SK-N-SH (cell line): Measurements from ENCODE around the gene NFX1. TPM values are rescaled to one million over a fixed set of nuclear protein-coding genes. Genes with fewer than 3 reads are reported as not detected.

Source experiments
- CTCF ChIA-PET: fragments of 300-600, 350-600 bp; formaldehyde crosslinking; extraction: SDS; loops from one replicate; lab custom pipeline; 2021; lab: Yijun Ruan, JAX
- POLR2A ChIA-PET: fragments of 350-600 bp; sonication (Branson Sonifier 250); formaldehyde crosslinking; extraction: SDS; loops from one replicate; lab custom pipeline; 2020; ENCODE audit warnings: antibody characterized with exemption, inconsistent platforms; lab: Yijun Ruan, JAX
- DNase-seq: peaks from one replicate; pipeline ENCODE4 v3.0.0; 2012
- H2AFZ ChIP-seq: fragments of 200-600 bp; sonication (generic); 2 replicates; pipeline ENCODE4 v1.8.1; 2016; ENCODE audit warnings: antibody characterized with exemption, mild to moderate bottlenecking, low read depth
- H3F3A ChIP-seq: fragments of 200-600 bp; sonication (generic); replicated peaks from 2 replicates; pipeline ENCODE3; 2016; ENCODE audit warnings: antibody characterized with exemption, mild to moderate bottlenecking; ENCODE audit not compliant: insufficient read depth
- H3K27ac ChIP-seq, 2 experiments: fragments of 200-500 bp in 1 of 2; fragments of 200-600 bp in 1 of 2; sonication (Bioruptor generic) in 1 of 2; sonication (generic), shearing (Covaris generic) in 1 of 2; 2 replicates each; pipeline versions ENCODE4 v1.5.1 to v1.6.1; 2014 to 2016; ENCODE audit warnings: low read depth in 2 of 2, inconsistent platforms in 1 of 2, low read length in 1 of 2, mild to moderate bottlenecking in 1 of 2, mixed read lengths in 1 of 2
- H3K27me3 ChIP-seq: fragments of 200-600 bp; sonication (generic), shearing (Covaris generic); 2 replicates; pipeline ENCODE4 v1.6.1; 2016; ENCODE audit warnings: mixed run types; ENCODE audit not compliant: insufficient read depth
- H3K36me3 ChIP-seq, 2 experiments: fragments of 200-500 bp in 1 of 2; fragments of 200-600 bp in 1 of 2; sonication (Bioruptor generic) in 1 of 2; sonication (generic) in 1 of 2; replicated peaks in 1 of 2; 2 replicates each; pipeline versions ENCODE3 to v1.5.1; 2014 to 2016; ENCODE audit warnings: low read length in 1 of 2, mild to moderate bottlenecking in 1 of 2; ENCODE audit not compliant: insufficient read depth in 2 of 2, control insufficient read depth in 1 of 2
- H3K4me1 ChIP-seq, 2 experiments: fragments of 200-500 bp in 1 of 2; fragments of 200-600 bp in 1 of 2; sonication (Bioruptor generic) in 1 of 2; sonication (generic), shearing (Covaris generic) in 1 of 2; 2 replicates each; pipeline versions ENCODE4 v1.5.1 to v1.6.1; 2014 to 2016; ENCODE audit warnings: low read depth in 1 of 2, low read length in 1 of 2, mixed run types in 1 of 2; ENCODE audit not compliant: insufficient read depth in 2 of 2, control insufficient read depth in 1 of 2
- H3K4me2 ChIP-seq: fragments of 200-600 bp; sonication (generic), shearing (Covaris generic); 2 replicates; pipeline ENCODE4 v1.6.1; 2017; ENCODE audit warnings: mixed run types
- H3K4me3 ChIP-seq, 2 experiments: fragments of 200-500 bp in 1 of 2; fragments of 200-600 bp in 1 of 2; sonication (Bioruptor generic) in 1 of 2; sonication (generic), shearing (Covaris generic) in 1 of 2; 2 replicates each; pipeline versions ENCODE4 v1.5.1 to v1.8.1; 2014 to 2016; ENCODE audit warnings: low read depth in 2 of 2, inconsistent platforms in 1 of 2, low read length in 1 of 2, mild to moderate bottlenecking in 1 of 2, mixed read lengths in 1 of 2, moderate library complexity in 1 of 2
- H3K79me2 ChIP-seq: fragments of 200-600 bp; sonication (generic); 2 replicates; pipeline ENCODE4 v1.8.1; 2017; ENCODE audit warnings: mild to moderate bottlenecking; ENCODE audit not compliant: insufficient read depth
- H3K9ac ChIP-seq: fragments of 200-600 bp; sonication (generic); 2 replicates; pipeline ENCODE4 v1.6.1; 2017; ENCODE audit warnings: mixed run types
- H3K9me2 ChIP-seq: fragments of 200-600 bp; sonication (generic); 2 replicates; pipeline ENCODE4 v1.6.1; 2017; ENCODE audit warnings: mixed run types
- H3K9me3 ChIP-seq: fragments of 200-600 bp; sonication (generic); 2 replicates; pipeline ENCODE4 v1.6.1; 2017; ENCODE audit warnings: mixed run types, mild to moderate bottlenecking, moderate library complexity
- H4K20me1 ChIP-seq: fragments of 200-600 bp; sonication (generic); 2 replicates; pipeline ENCODE4 v1.6.1; 2017; ENCODE audit warnings: mild to moderate bottlenecking, mixed run types; ENCODE audit not compliant: insufficient read depth
- CHD2 ChIP-seq: fragments of 150-350 bp; IDR thresholded peaks from 2 replicates; pipeline ENCODE4 v1.6.1; 2018; ENCODE audit warnings: low read length; ENCODE audit not compliant: partially characterized antibody
- CTCF ChIP-seq: fragments of 200-600 bp; sonication (generic); IDR thresholded peaks from 2 replicates; pipeline ENCODE4 v1.6.1; 2017; ENCODE audit warnings: antibody characterized with exemption, mild to moderate bottlenecking, moderate library complexity
- GATA2 ChIP-seq: sonication (generic); formaldehyde crosslinking; IDR thresholded peaks from 2 replicates; pipeline ENCODE4 v1.5.0; 2020; ENCODE audit warnings: mild to moderate bottlenecking, missing genetic modification reagents
- MEF2A ChIP-seq: IDR thresholded peaks from 2 replicates; pipeline ENCODE4 v1.4.0; 2012; ENCODE audit warnings: low read depth, borderline replicate concordance
- NFIC ChIP-seq: IDR thresholded peaks from 2 replicates; pipeline ENCODE4 v1.4.0; 2012; ENCODE audit warnings: borderline replicate concordance
- NRF1 ChIP-seq: IDR thresholded peaks from 2 replicates; pipeline ENCODE4 v1.6.1; 2012; ENCODE audit warnings: low read depth, mild to moderate bottlenecking, low read length
- REST ChIP-seq: IDR thresholded peaks from 2 replicates; pipeline ENCODE4 v1.6.1; 2012; ENCODE audit warnings: mild to moderate bottlenecking, low read depth, low read length, moderate library complexity
- TCF12 ChIP-seq: IDR thresholded peaks from 2 replicates; pipeline ENCODE4 v1.4.0; 2012
- TEAD4 ChIP-seq: IDR thresholded peaks from 2 replicates; pipeline ENCODE4 v1.4.0; 2012; ENCODE audit warnings: mild to moderate bottlenecking, borderline replicate concordance; ENCODE audit not compliant: insufficient read depth
- USF1 ChIP-seq: IDR thresholded peaks from 2 replicates; pipeline ENCODE4 v1.4.0; 2012; ENCODE audit warnings: low read depth, borderline replicate concordance
- USF2 ChIP-seq: fragments of 150-350 bp; IDR thresholded peaks from 2 replicates; pipeline ENCODE4 v1.6.1; 2017; ENCODE audit warnings: antibody characterized with exemption, low read length, low read depth, borderline replicate concordance
- YY1 ChIP-seq: IDR thresholded peaks from 2 replicates; pipeline ENCODE4 v1.4.0; 2012; ENCODE audit warnings: low read depth, mild to moderate bottlenecking
- WGBS: methylation state at CpG from one replicate; pipeline ENCODE4 v1.1.6; 2017; ENCODE audit warnings: low lambda C conversion rate; 5-methylcytosine and 5-hydroxymethylcytosine counted together
- polyA plus RNA-seq, 3 experiments: library from polyadenylated mRNA; depleted of rRNA; stranded (reverse); fragments of >200 nt; gene quantifications; 2 replicates each; pipeline ENCODE4 v1.2.3, GENCODE V29; 2012
- TF ChIP-seq, protein P1 (sequence below): fragments of 150-350 bp; IDR thresholded peaks from 2 replicates; pipeline ENCODE4 v1.6.1; 2016; ENCODE audit warnings: mild to moderate bottlenecking, low read depth, low read length
- TF ChIP-seq, protein P2 (sequence below): IDR thresholded peaks from 2 replicates; pipeline ENCODE4 v1.4.0; 2012; ENCODE audit warnings: low read depth, borderline replicate concordance

Gene NFX1
- polyA plus RNA-seq, 1 of the 3 experiments (the other 2 are of a cell fraction) = 19.6 TPM

GRCh38 chr9:33277484-33277883 lies 12.8 kb upstream of the NFX1 start:
- TF ChIP-seq TEAD4 = no peak
- no peak for TF ChIP-seq CTCF
- TF ChIP-seq, protein P1, sequence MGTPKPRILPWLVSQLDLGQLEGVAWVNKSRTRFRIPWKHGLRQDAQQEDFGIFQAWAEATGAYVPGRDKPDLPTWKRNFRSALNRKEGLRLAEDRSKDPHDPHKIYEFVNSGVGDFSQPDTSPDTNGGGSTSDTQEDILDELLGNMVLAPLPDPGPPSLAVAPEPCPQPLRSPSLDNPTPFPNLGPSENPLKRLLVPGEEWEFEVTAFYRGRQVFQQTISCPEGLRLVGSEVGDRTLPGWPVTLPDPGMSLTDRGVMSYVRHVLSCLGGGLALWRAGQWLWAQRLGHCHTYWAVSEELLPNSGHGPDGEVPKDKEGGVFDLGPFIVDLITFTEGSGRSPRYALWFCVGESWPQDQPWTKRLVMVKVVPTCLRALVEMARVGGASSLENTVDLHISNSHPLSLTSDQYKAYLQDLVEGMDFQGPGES = no peak
- TF ChIP-seq GATA2 (CRISPR knock-in tag) = no peak
- TF ChIP-seq, protein P2, sequence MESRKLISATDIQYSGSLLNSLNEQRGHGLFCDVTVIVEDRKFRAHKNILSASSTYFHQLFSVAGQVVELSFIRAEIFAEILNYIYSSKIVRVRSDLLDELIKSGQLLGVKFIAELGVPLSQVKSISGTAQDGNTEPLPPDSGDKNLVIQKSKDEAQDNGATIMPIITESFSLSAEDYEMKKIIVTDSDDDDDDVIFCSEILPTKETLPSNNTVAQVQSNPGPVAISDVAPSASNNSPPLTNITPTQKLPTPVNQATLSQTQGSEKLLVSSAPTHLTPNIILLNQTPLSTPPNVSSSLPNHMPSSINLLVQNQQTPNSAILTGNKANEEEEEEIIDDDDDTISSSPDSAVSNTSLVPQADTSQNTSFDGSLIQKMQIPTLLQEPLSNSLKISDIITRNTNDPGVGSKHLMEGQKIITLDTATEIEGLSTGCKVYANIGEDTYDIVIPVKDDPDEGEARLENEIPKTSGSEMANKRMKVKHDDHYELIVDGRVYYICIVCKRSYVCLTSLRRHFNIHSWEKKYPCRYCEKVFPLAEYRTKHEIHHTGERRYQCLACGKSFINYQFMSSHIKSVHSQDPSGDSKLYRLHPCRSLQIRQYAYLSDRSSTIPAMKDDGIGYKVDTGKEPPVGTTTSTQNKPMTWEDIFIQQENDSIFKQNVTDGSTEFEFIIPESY = no peak
- TF ChIP-seq CHD2 = no peak
- TF ChIP-seq TCF12 = no peak
- TF ChIP-seq MEF2A = no peak
- no peak for TF ChIP-seq NRF1
- TF ChIP-seq YY1 = no peak
- TF ChIP-seq USF1 = no peak
- TF ChIP-seq USF2 = no peak
- no peak for TF ChIP-seq NFIC
- TF ChIP-seq REST = no peak
- TF ChIP-seq, all 33 proteins: peak for 0
- Histone ChIP-seq H2AFZ (no peak overlapping the region), H3K27ac (no peak overlapping the region), H3K9me2 (no peaks in the 10 kb centered on the region), H3F3A (peaks cover 21% of the 10 kb centered on the region), H3K9ac (no peak overlapping the region), H3K36me3 (peaks cover 75 to 79% of the 10 kb centered on the region in 2 experiments), H4K20me1 (no peaks in the 10 kb centered on the region), H3K4me3 (no peak overlapping the region), H3K27me3 (no peaks in the 10 kb centered on the region), H3K79me2 (peaks cover 8% of the 10 kb centered on the region), H3K9me3 (no peaks in the 10 kb centered on the region), H3K4me2 (no peak overlapping the region), H3K4me1 (no peaks in the 10 kb centered on the region)
- ChIA-PET POLR2A (no interaction called here), CTCF (interaction anchor here (1.1 kb wide), 1 partner anchor 346 kb away, joined by 3 read pairs; no protein-coding TSS in a partner anchor)
- WGBS = 96% methylated on average over 4 of the region's 4 CpGs
- no peak for DNase-seq
